Peyer's patch (tissue), 4 donors: ENCODE results near the gene LAPTM5. TPM values are rescaled to one million over a fixed set of nuclear protein-coding genes. Genes with fewer than 3 reads are reported as not detected.
A peak's percentile ranks its signal among the peaks of the same experiment; 100 is the strongest.

ENCODE experiments used
- DNase-seq, 3 donors: peaks; one replicate each; pipeline ENCODE4 v3.0.0-alpha.2; 2017 to 2019
- H3K27ac ChIP-seq, 4 donors: fragments of 200-600 bp; sonication (generic); one replicate each; pipeline ENCODE4 v1.5.1; 2016 to 2019
- H3K27me3 ChIP-seq, 2 donors: fragments of 200-600 bp; sonication (generic); one replicate each; pipeline ENCODE4 v1.5.1; 2019
- H3K36me3 ChIP-seq, 3 donors: fragments of 200-600 bp; sonication (generic); one replicate each; pipeline ENCODE4 v1.5.1; 2016 to 2019
- H3K4me1 ChIP-seq, 4 donors: fragments of 200-600 bp; sonication (generic); one replicate each; pipeline ENCODE4 v1.5.1; 2016 to 2019
- H3K4me3 ChIP-seq, 4 donors: fragments of 200-600 bp; sonication (generic); 1 replicate in 3 of 4; 2 replicates in 1 of 4; pipeline ENCODE4 v1.5.1; 2016 to 2019; ENCODE audit warnings: mild to moderate bottlenecking in 1 of 4
- H3K9me3 ChIP-seq, 4 donors: fragments of 200-600 bp; sonication (generic); one replicate each; pipeline ENCODE4 v1.5.1; 2016 to 2019; ENCODE audit warnings: mild to moderate bottlenecking in 1 of 4
- CTCF ChIP-seq, 6 experiments: fragments of 450-650 bp in 4 of 6; fragments of 200-600 bp in 2 of 6; sonication (generic) in 1 of 6; IDR thresholded peaks; one replicate each; pipeline ENCODE4 v1.5.1; 2017 to 2019; ENCODE audit warnings: antibody characterized with exemption in 6 of 6, mild to moderate bottlenecking in 3 of 6, moderate library complexity in 1 of 6
- POLR2A ChIP-seq, 2 donors: fragments of 450-650 bp; IDR thresholded peaks; one replicate each; pipeline ENCODE4 v1.5.1; 2017; ENCODE audit warnings: antibody characterized with exemption in 2 of 2, mild to moderate bottlenecking in 2 of 2, moderate library complexity in 2 of 2
- total RNA-seq, 4 donors: library from RNA; depleted of rRNA; stranded (reverse); fragments of >200 nt; gene quantifications; one replicate each; pipeline ENCODE4 v1.1.0, GENCODE V29; 2016

LAPTM5 gene
- total RNA-seq, 4 donors from 2014 or later: 10.3 to 77.6 (median 18.3) TPM

DNA sequence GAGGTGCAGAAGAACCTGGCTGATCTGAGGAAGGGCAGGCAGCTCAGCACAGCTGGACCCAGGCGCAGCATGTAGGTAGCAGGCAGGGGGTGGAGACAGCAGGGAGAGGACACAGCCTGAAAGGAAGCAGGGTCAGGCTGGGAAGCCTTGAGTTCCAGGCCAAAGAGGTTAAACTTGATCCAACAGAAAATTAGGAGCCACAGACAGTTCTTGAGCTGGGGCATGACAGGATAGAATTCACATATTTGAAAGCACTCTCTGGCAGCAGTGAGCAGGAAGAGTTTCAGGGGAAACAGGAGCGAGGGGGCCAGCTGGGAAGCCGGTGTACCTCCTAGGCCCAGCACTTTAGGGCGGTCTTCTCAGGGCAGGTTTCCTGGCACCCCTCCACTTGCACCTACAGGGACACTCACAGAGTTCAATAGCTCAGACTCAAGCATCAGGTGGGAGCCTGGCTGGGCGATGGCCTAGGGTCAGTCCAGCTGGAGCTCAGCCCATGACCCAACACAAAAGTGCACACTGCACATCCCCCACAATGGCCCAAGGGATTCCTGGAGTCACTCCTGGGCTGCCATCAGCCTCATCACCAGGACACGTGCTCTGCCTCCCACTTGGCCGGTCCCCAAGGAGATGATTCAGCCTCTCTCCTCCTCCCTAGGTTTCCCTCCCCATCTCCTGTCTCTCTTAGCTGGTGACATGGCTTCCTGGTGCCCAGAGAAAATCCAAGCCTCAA, 56.9 kb downstream of the LAPTM5 start:
- H3K9me3 ChIP-seq: no peaks in the 10 kb centered on the region
- DNase-seq: no peak

GRCh38 chr1:30699762-30700161, 57.8 kb downstream of the LAPTM5 start:
- DNase-seq: no peak
- Histone ChIP-seq H3K27ac (no peak overlapping the region), H3K27me3 (no peaks in the 10 kb centered on the region), H3K4me3 (no peak overlapping the region), H3K36me3 (no peaks in the 10 kb centered on the region), H3K4me1 (no peaks in the 10 kb centered on the region), H3K9me3 (no peaks in the 10 kb centered on the region)
- TF ChIP-seq CTCF (IDR thresholded peaks at IDR 0.05): no peak
- TF ChIP-seq POLR2A (IDR thresholded peaks at IDR 0.05): no peak

More for the DNA sequence above, 56.9 kb downstream of the LAPTM5 start:
- Histone ChIP-seq H3K27ac (no peak overlapping the region), H3K27me3 (no peaks in the 10 kb centered on the region), H3K4me1 (no peaks in the 10 kb centered on the region), H3K4me3 (no peak overlapping the region), H3K36me3 (no peaks in the 10 kb centered on the region)
- no peak for TF ChIP-seq POLR2A (IDR thresholded peaks at IDR 0.05)
- TF ChIP-seq CTCF (IDR thresholded peaks at IDR 0.05): no peak

DNA sequence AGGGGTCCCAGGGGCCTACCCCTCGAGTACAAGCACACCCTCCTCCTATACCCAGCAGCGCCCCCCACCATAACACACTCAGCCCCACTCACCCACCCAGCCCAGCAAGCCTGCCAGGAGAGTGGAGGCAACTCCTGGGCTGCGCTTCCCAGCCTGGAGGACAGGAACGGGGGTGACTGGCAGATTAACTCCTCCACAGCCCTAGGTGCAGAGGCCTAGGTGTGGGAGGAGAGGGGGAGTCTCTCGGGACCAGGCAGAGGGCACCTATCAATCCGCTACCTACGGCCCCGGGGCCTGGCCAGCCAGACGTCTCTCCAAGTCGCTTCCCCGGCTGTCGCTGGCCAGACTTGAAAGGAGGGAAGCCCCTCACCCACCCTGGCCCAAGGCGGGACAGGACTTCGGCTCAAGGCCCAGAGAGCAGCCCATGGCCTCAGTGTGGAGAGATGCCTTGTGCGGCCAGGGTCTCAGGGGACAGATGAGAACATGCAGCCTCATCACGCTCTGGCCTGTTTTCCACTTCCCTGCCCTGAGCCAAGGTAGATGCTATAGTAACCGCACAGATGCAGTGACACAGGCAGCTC, 59.1 kb downstream of the LAPTM5 start:
- Histone ChIP-seq H3K36me3 (no peaks in the 10 kb centered on the region), H3K4me3 (no peak overlapping the region), H3K27me3 (no peaks in the 10 kb centered on the region), H3K4me1 (no peaks in the 10 kb centered on the region), H3K27ac (no peak overlapping the region), H3K9me3 (no peaks in the 10 kb centered on the region)
- DNase-seq: peak in 2 of 3 donors; percentile 26 to 41
- no peak for TF ChIP-seq POLR2A (IDR thresholded peaks at IDR 0.05)
- no peak for TF ChIP-seq CTCF (IDR thresholded peaks at IDR 0.05)

DNA sequence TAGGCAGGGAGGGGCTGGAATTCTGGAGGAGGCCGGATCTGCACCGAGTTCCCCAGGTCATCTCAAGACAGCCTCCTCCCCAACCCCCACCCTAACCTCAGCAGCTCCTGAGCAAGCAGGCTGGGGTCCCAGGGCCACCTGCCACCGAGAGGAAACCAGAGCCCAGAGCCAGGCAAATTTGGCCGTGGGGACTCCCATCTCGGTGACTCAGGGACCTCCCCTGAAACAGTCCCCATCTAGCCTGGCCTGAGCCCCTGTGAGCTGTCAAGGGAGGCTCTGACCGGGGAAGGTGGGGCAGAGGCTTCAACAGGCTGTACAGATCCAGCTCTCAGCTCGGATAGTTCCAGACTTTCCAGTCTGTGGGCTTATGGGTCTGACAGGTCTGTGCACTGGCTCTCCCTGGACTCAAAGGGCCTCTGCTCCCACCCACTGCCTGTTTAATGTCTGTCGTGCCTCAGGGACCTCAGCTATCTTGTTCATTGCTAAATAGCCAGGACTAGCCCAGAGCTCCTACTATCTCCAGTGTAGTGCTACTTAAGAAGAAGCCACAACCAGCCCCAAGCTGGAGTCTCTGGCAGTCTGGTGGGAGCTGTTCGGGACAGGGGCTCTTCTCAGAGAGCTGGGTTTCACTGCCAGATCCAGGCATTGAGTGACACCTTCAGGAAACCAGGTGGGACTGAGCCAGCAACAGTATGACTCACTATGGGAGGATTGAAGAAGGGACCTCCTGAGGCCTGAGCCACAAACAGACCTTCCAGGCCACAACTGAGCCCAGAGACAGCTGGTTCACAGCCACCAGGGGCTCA, 59.8 kb downstream of the LAPTM5 start:
- Histone ChIP-seq H3K4me1 (no peaks in the 10 kb centered on the region), H3K9me3 (no peaks in the 10 kb centered on the region), H3K27ac (no peak overlapping the region), H3K36me3 (no peaks in the 10 kb centered on the region), H3K4me3 (no peak overlapping the region), H3K27me3 (no peaks in the 10 kb centered on the region)
- peak in 2 of 3 donors; percentile 36 to 38 for DNase-seq
- TF ChIP-seq POLR2A (IDR thresholded peaks at IDR 0.05): no peak
- TF ChIP-seq CTCF (IDR thresholded peaks at IDR 0.05): no peak

GRCh38 chr1:30696831-30697230, 60.7 kb downstream of the LAPTM5 start:
- H3K36me3 ChIP-seq: no peaks in the 10 kb centered on the region
- TF ChIP-seq CTCF (IDR thresholded peaks at IDR 0.05) (no peak), POLR2A (IDR thresholded peaks at IDR 0.05) (no peak)
- H3K4me3 ChIP-seq: no peak overlapping the region
- peak in 2 of 3 donors; percentile 10 to 14 for DNase-seq
- no peaks in the 10 kb centered on the region for H3K4me1 ChIP-seq
- H3K27me3 ChIP-seq: no peaks in the 10 kb centered on the region
- no peaks in the 10 kb centered on the region for H3K9me3 ChIP-seq
- no peak overlapping the region for H3K27ac ChIP-seq
